Stimulated activated CD4-positive, alpha-beta T cell treated with anti-CD3 and anti-CD28 coated beads, Interleukin-4, amount 100 ng/mL, for 1 hour (primary cell): ENCODE results near the gene HES2.
"Not testable (repeated sequence)": the region's sequence is repeated elsewhere in the genome, so short reads cannot be mapped to it uniquely, and the experiment has no call there.

Experiments used
- DNase-seq: peaks from one replicate; pipeline ENCODE4 v3.0.0-alpha.2; 2020

The HES2 gene

GRCh38 chr1:6384135-6384534 lies 35.6 kb downstream of the HES2 start:
- no peak for DNase-seq

GRCh38 chr1:6380037-6380436 lies 39.7 kb downstream of the HES2 start:
- no peak for DNase-seq

- no peak for DNase-seq
Observed at GRCh38 chr1:6378096-6378746, 41.5 kb downstream of the HES2 start.

GRCh38 chr1:6373961-6374720 lies 45.6 kb downstream of the HES2 start:
- DNase-seq = no peak

GRCh38 chr1:6372236-6372635 lies 47.5 kb downstream of the HES2 start:
- DNase-seq = not testable (repeated sequence)

- DNase-seq = no peak
Observed at GRCh38 chr1:6370006-6370405, 49.7 kb downstream of the HES2 start.

GRCh38 chr1:6367381-6368012 lies 52.2 kb downstream of the HES2 start:
- no peak for DNase-seq

- peak; percentile 25 for DNase-seq
Observed at GRCh38 chr1:6365047-6365446, 54.7 kb downstream of the HES2 start.

GRCh38 chr1:6363085-6363884 lies 56.4 kb downstream of the HES2 start:
- not testable (repeated sequence) for DNase-seq
